Forelimb muscle (tissue), 1 donor: ENCODE measurements around the gene HSDL1. TPM values are rescaled to one million over a fixed set of nuclear protein-coding genes. Genes with fewer than 3 reads are reported as not detected.

Source experiments
- DNase-seq: peaks from one replicate; pipeline ENCODE4 v3.0.0-alpha.2; 2013; ENCODE audit warnings: low read depth
- polyA plus RNA-seq: library from polyadenylated mRNA; unstranded; fragments of 120-200 nt; gene quantifications from one replicate; pipeline ENCODE4 v1.2.1, GENCODE V29; 2013; ENCODE audit not compliant: insufficient read length

Gene HSDL1
- polyA plus RNA-seq, 1 donor: 17.3 TPM

DNA sequence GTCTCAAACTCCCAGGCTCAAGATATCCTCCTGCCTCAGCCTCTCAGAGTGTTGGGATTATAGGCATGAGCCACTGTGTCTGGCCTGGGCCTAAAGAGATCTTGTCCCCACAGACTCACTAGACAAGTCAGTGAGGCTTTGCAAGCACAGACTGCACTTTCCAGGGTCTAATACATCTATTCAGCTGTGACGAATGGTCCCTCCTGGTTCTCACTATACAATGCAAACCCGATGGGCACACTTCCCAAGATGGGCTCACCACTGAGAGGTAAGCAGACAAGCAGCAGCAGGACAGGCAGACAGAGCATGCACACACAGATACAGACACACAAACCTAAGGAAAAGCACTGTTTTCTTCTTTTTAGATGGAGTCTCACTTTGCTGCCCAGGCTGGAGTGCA lies 37.1 kb downstream of the HSDL1 start:
- DNase-seq: no peak

GRCh38 chr16:84105948-84106740 lies 38.8 kb downstream of the HSDL1 start:
- no peak for DNase-seq

GRCh38 chr16:84105301-84105815 lies 39.6 kb downstream of the HSDL1 start:
- DNase-seq: no peak

- no peak for DNase-seq
Measured at GRCh38 chr16:84104231-84104630, 40.7 kb downstream of the HSDL1 start.

GRCh38 chr16:84103678-84104077 lies 41.3 kb downstream of the HSDL1 start:
- DNase-seq: no peak

GRCh38 chr16:84098939-84099338 lies 46.0 kb downstream of the HSDL1 start:
- no peak for DNase-seq

DNA sequence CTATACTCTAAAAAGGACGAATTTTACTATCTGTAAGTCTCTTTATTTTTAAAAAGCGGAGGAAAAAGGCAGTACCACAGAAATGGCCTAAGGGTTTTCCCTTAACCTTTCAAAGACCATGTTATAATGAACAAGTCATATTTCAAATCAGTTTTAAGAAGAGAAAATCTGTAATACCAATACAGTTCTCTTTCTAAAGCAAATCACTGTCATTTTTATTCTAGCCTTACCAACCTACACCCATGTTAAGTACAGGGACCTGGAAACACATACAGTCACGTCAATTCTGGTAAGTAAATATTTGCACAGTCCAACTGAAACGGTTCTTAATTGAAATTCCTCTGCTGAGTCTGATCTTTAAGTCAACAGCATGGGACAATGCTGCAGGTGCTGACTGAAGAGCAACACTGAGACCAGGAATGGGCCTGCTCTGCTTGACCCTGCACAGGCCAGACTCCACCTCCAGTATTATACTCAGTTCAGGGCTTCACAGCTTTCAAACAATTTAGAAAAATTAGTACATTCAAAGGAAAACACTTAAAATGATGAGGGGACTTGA lies 48.5 kb downstream of the HSDL1 start:
- DNase-seq: no peak

GRCh38 chr16:84095466-84095865 lies 49.5 kb downstream of the HSDL1 start:
- DNase-seq: no peak

DNA sequence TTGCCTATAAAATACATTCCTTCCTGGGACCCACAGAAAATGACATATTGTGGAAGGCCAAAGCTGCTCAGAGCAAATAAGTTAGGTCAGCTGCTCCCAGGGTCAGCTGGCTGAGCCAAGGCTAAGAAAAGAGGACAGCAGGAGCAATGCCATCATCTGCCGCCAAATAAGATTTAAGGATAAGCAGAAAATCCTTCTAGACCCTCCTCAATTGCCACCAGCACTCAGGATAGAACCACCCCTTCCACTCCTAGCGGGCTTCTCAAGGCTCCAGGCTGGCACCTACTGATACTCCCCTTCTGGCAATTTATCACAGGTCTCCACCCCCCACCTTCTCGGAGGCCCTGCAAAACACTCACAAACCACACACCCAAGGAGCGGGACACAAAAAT lies 51.1 kb downstream of the HSDL1 start:
- no peak for DNase-seq

GRCh38 chr16:84093120-84093878 lies 51.7 kb downstream of the HSDL1 start:
- DNase-seq: no peak

GRCh38 chr16:84091460-84091859 lies 53.5 kb downstream of the HSDL1 start:
- DNase-seq: no peak

- DNase-seq: no peak
Measured at GRCh38 chr16:84090211-84090610, 54.8 kb downstream of the HSDL1 start.

GRCh38 chr16:84088695-84089395 lies 56.1 kb downstream of the HSDL1 start:
- DNase-seq: no peak

- no peak for DNase-seq
Measured at GRCh38 chr16:84087466-84088151, 57.4 kb downstream of the HSDL1 start.

DNA sequence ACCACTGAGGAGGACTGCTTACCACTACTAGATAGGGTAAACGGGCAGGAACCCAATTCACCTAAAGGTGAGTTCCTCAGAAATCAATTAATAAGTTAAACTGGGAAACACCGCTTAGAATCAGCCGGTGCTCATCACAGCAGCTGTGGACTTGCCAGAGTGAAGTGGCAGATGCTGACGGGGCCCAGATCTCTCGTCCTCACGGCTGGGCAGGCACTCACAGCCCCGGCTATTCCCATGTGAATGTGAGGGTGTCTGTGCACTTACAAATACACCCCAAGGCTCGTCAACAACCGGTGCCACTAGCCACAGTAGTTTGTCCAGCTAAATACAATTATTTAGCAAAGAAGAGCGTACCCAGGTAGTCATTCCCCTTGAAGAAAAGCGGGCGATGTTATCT lies 58.0 kb downstream of the HSDL1 start:
- DNase-seq: no peak

- DNase-seq: no peak
Measured at GRCh38 chr16:84086341-84086740, 58.6 kb downstream of the HSDL1 start.

DNA sequence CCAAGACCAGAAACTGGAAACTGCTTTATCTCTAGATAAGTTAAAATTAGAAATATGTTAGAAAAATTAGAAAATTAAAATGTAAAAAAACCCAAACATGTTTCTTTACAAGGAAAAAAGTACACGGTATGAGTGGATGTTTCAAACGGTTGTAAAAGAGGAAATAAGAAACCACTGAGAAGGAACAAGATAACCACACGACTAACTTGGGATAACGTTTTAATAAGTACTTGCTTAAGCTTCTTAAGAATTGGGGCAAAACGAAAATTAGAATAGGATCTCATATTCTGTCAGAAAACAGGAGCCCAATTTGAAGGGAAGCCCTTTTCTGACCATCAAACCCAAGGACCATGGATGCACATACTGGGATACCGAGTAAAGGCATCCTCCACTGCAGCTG lies 59.2 kb downstream of the HSDL1 start:
- DNase-seq: no peak

DNA sequence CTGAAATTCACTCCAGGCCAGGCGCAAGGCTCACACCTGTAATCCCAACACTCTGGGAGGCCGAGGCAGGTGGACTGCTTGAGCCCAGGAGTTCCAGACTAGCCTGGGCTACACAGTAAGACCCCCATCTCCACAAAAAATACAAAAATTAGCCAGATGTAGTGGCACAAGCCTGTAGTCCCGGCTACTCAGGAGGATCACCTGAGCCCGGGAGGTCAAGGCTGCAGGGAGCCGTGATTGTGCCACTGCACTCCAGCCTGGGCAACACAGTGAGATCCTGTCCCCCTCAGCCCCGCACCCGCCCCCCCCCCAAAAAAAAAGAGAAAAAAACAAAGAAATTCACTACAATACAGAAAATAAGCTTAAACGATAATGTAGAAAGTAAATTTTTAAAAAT lies 59.7 kb downstream of the HSDL1 start:
- no peak for DNase-seq

- no peak for DNase-seq
Measured at GRCh38 chr16:84084570-84085270, 60.3 kb downstream of the HSDL1 start.

- no peak for DNase-seq
Measured at GRCh38 chr16:84082835-84083569, 62.0 kb downstream of the HSDL1 start.
